ENCODE measurements around the gene ZBTB16.

DNA sequence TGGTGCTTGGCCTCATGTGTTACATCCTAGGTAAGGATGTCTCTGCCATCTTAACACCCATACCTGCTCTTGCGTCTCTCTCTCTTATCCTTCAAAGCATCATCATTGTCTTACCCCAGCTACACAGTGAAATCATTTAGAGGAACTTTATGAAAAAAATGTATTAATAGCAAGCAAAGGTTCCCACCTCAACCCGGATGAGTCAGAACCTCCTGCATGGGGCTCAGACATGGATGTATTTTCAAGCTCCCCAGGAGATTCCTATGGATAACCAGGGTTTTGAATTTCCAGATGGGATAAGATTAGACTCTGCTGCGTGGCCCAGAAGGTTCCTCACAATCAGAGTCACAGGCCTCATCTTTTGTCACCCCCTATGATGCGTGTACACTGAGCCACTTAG lies 147.6 kb downstream of the ZBTB16 start:
- TF ChIP-seq, protein P1, sequence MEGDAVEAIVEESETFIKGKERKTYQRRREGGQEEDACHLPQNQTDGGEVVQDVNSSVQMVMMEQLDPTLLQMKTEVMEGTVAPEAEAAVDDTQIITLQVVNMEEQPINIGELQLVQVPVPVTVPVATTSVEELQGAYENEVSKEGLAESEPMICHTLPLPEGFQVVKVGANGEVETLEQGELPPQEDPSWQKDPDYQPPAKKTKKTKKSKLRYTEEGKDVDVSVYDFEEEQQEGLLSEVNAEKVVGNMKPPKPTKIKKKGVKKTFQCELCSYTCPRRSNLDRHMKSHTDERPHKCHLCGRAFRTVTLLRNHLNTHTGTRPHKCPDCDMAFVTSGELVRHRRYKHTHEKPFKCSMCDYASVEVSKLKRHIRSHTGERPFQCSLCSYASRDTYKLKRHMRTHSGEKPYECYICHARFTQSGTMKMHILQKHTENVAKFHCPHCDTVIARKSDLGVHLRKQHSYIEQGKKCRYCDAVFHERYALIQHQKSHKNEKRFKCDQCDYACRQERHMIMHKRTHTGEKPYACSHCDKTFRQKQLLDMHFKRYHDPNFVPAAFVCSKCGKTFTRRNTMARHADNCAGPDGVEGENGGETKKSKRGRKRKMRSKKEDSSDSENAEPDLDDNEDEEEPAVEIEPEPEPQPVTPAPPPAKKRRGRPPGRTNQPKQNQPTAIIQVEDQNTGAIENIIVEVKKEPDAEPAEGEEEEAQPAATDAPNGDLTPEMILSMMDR (IDR thresholded peaks at IDR 0.05), result no peak
- no peak for TF ChIP-seq POLR2A (IDR thresholded peaks at IDR 0.05)

Data from heart left ventricle (tissue), 13 donors.